NCI-H2029 treated with DMSO at 0.1 percent for 48 hours (cell line): Measurements from ENCODE around the gene FAM169A.
"Not testable (repeated sequence)": the region's sequence is repeated elsewhere in the genome, so short reads cannot be mapped to it uniquely, and the experiment has no call there.

Source experiments
- DNase-seq: peaks from one replicate; lab custom pipeline; 2025; lab: John Stamatoyannopoulos, UW

Gene FAM169A

GRCh38 chr5:74798977-74799911 lies 66.9 kb downstream of the FAM169A start:
- no peak for DNase-seq

- not testable (repeated sequence) for DNase-seq
These were observed 74.5 kb downstream of the FAM169A start for GRCh38 chr5:74791669-74792068.

GRCh38 chr5:74787424-74787823 lies 78.8 kb downstream of the FAM169A start:
- no peak for DNase-seq

GRCh38 chr5:74786851-74787250 lies 79.3 kb downstream of the FAM169A start:
- DNase-seq = no peak

GRCh38 chr5:74778609-74779008 lies 87.6 kb downstream of the FAM169A start:
- DNase-seq = no peak

GRCh38 chr5:74772359-74772758 lies 93.8 kb downstream of the FAM169A start:
- DNase-seq = no peak

- DNase-seq = peak; percentile 3
These were observed 98.6 kb downstream of the FAM169A start for GRCh38 chr5:74767579-74767913.

- peak; percentile 91 for DNase-seq
These were observed 99.2 kb downstream of the FAM169A start, which contains the start of the genes GFM2 and NSA2 for GRCh38 chr5:74766849-74767578. Gene GFM2 (minus strand): TSS chr5:74767117. CDS start chr5:74763742, 3,375 bp downstream. Gene NSA2 (plus strand): TSS chr5:74767249. CDS start chr5:74767361, 112 bp downstream.

- peak; percentile 13 for DNase-seq
These were observed 99.8 kb downstream of the FAM169A start for GRCh38 chr5:74766418-74766848.

GRCh38 chr5:74765929-74766328 lies 100.3 kb downstream of the FAM169A start:
- DNase-seq = no peak

GRCh38 chr5:74765201-74765600 lies 101.0 kb downstream of the FAM169A start:
- no peak for DNase-seq

- DNase-seq = no peak
These were observed 102.7 kb downstream of the FAM169A start for GRCh38 chr5:74763504-74763903.

- DNase-seq = no peak
These were observed 103.6 kb downstream of the FAM169A start for GRCh38 chr5:74762599-74762998.

- DNase-seq = no peak
These were observed 104.9 kb downstream of the FAM169A start for GRCh38 chr5:74761241-74761640.

GRCh38 chr5:74748742-74749141 lies 117.4 kb downstream of the FAM169A start:
- not testable (repeated sequence) for DNase-seq

GRCh38 chr5:74738406-74738805 lies 127.8 kb downstream of the FAM169A start:
- no peak for DNase-seq

- no peak for DNase-seq
These were observed 129.4 kb downstream of the FAM169A start for GRCh38 chr5:74736759-74737158.
